Measurements from ENCODE around the gene CXCL6.

The CXCL6 gene

GRCh38 chr4:73850261-73850970 lies 13.9 kb downstream of the CXCL6 start:
- TF ChIP-seq CTCF (IDR thresholded peaks at IDR 0.05; ENCODE audit: insufficient read depth, missing control alignments) = no peak
- DNase-seq (ENCODE audit: insufficient read length, low spot score) = no peak
- FAIRE-seq = no peak

GRCh38 chr4:73851293-73851692 lies 14.8 kb downstream of the CXCL6 start:
- no peak for TF ChIP-seq CTCF (IDR thresholded peaks at IDR 0.05; ENCODE audit: insufficient read depth, missing control alignments)
- DNase-seq (ENCODE audit: insufficient read length, low spot score) (no peak), FAIRE-seq (no peak)

- TF ChIP-seq CTCF (IDR thresholded peaks at IDR 0.05; ENCODE audit: insufficient read depth, missing control alignments) = no peak
- no peak for FAIRE-seq
- DNase-seq (ENCODE audit: insufficient read length, low spot score) = no peak
Measured at GRCh38 chr4:73852771-73853170, 16.3 kb downstream of the CXCL6 start.

GRCh38 chr4:73853246-73853704 lies 16.8 kb downstream of the CXCL6 start, which contains the start of gene PF4V1:
PF4V1 (plus strand) TSS chr4:73853296; CDS start chr4:73853363, 67 bp downstream.
- DNase-seq (ENCODE audit: insufficient read length, low spot score) (no peak), FAIRE-seq (no peak)
- no peak for TF ChIP-seq CTCF (IDR thresholded peaks at IDR 0.05; ENCODE audit: insufficient read depth, missing control alignments)

GRCh38 chr4:73853718-73854473 lies 17.4 kb downstream of the CXCL6 start:
- TF ChIP-seq CTCF (IDR thresholded peaks at IDR 0.05; ENCODE audit: insufficient read depth, missing control alignments) = no peak
- DNase-seq (ENCODE audit: insufficient read length, low spot score) (no peak), FAIRE-seq (no peak)

GRCh38 chr4:73855406-73855805 lies 18.9 kb downstream of the CXCL6 start:
- DNase-seq (ENCODE audit: insufficient read length, low spot score) (no peak), FAIRE-seq (no peak)
- TF ChIP-seq CTCF (IDR thresholded peaks at IDR 0.05; ENCODE audit: insufficient read depth, missing control alignments) = no peak

GRCh38 chr4:73856518-73856917 lies 20.0 kb downstream of the CXCL6 start:
- FAIRE-seq = no peak
- no peak for DNase-seq (ENCODE audit: insufficient read length, low spot score)
- TF ChIP-seq CTCF (IDR thresholded peaks at IDR 0.05; ENCODE audit: insufficient read depth, missing control alignments) = no peak

Data from D721Med (cell line).